Ishikawa (cell line): ENCODE results near the gene RALGPS2.

Experiments used
- CEBPB ChIP-seq: IDR thresholded peaks from 2 replicates; pipeline ENCODE4 v1.6.1; 2012
- CREB1 ChIP-seq: IDR thresholded peaks from 2 replicates; pipeline ENCODE4 v1.6.1; 2012; ENCODE audit warnings: low read depth
- EGR1 ChIP-seq: IDR thresholded peaks from 2 replicates; pipeline ENCODE4 v1.6.1; 2012
- EP300 ChIP-seq: IDR thresholded peaks from 2 replicates; pipeline ENCODE4 v1.6.1; 2012; ENCODE audit warnings: borderline replicate concordance
- FOXM1 ChIP-seq: IDR thresholded peaks from 2 replicates; pipeline ENCODE4 v1.6.1; 2012; ENCODE audit warnings: low read depth, borderline replicate concordance
- NFIC ChIP-seq: IDR thresholded peaks from 2 replicates; pipeline ENCODE4 v1.6.1; 2012
- RAD21 ChIP-seq: IDR thresholded peaks from 2 replicates; pipeline ENCODE4 v1.6.1; 2012; ENCODE audit warnings: low read depth
- TAF1 ChIP-seq: IDR thresholded peaks from 2 replicates; pipeline ENCODE4 v1.6.1; 2012; ENCODE audit warnings: low read depth, mild to moderate bottlenecking
- TCF12 ChIP-seq: IDR thresholded peaks from 2 replicates; pipeline ENCODE4 v1.6.1; 2012; ENCODE audit warnings: low read depth
- TEAD4 ChIP-seq: IDR thresholded peaks from 2 replicates; pipeline ENCODE4 v1.6.1; 2012
- YY1 ChIP-seq: IDR thresholded peaks from 2 replicates; pipeline ENCODE4 v1.6.1; 2012; ENCODE audit warnings: low read depth
- ZBTB7A ChIP-seq: IDR thresholded peaks from 2 replicates; pipeline ENCODE4 v1.6.1; 2012; ENCODE audit warnings: low read depth
- TF ChIP-seq, protein P1 (sequence below): IDR thresholded peaks from 2 replicates; pipeline ENCODE4 v1.6.1; 2012
- TF ChIP-seq, protein P2 (sequence below): IDR thresholded peaks from 2 replicates; pipeline ENCODE4 v1.6.1; 2012
- TF ChIP-seq, protein P3 (sequence below): IDR thresholded peaks from 2 replicates; pipeline ENCODE4 v1.6.1; 2012; ENCODE audit warnings: low read depth, mild to moderate bottlenecking

RALGPS2 gene, protein sequence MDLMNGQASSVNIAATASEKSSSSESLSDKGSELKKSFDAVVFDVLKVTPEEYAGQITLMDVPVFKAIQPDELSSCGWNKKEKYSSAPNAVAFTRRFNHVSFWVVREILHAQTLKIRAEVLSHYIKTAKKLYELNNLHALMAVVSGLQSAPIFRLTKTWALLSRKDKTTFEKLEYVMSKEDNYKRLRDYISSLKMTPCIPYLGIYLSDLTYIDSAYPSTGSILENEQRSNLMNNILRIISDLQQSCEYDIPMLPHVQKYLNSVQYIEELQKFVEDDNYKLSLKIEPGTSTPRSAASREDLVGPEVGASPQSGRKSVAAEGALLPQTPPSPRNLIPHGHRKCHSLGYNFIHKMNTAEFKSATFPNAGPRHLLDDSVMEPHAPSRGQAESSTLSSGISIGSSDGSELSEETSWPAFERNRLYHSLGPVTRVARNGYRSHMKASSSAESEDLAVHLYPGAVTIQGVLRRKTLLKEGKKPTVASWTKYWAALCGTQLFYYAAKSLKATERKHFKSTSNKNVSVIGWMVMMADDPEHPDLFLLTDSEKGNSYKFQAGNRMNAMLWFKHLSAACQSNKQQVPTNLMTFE

DNA sequence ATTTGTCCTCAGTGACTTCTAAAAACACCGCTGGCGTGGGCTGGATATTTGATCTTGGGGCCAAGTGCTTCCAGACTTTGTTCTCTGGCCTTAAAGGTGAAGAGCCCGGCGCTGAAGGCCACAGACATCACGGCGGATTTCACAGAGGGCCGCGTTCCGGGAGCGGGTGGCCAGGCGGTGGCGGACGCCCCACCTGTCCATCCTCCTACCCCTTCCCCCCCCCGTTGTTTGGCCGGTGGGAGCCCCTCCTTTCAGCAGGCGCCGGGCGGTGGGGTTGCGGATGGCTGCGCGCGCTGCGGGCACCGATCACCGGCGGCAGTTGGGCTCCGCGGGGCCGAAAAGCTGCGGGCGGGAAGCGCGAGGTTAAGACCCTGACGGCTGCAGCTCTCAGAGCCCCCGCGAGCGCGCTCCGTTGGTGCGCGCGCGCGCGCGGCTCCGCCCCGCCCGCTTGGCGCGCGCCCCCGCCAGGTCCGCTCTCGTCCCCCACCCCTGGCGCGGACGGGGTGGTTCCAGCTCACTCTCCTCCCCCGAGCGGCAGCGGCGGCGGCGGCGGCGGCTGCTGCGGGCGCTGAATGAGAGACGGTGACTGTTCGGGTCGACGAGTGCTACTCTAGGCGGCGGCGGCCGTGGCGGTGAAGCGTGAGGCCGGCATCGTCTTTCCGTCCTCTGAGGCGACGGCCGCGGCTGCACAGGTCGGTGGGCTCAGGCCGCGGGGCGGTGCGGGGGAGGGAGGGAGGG is at the start of gene RALGPS2:
Gene RALGPS2, plus strand, starts transcription at position 517 of the 738 bp plus-strand sequence. CDS start 51,521 bp downstream, outside the sequence.
- TF ChIP-seq CEBPB: no peak
- no peak for TF ChIP-seq CREB1
- TF ChIP-seq, protein P1, sequence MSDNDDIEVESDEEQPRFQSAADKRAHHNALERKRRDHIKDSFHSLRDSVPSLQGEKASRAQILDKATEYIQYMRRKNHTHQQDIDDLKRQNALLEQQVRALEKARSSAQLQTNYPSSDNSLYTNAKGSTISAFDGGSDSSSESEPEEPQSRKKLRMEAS: 0 out of 2 replicates have a peak, but pooled peaks have one; percentile 8
- TF ChIP-seq TAF1: 0 out of 2 replicates have a peak, but pooled peaks have one; percentile 50

DNA sequence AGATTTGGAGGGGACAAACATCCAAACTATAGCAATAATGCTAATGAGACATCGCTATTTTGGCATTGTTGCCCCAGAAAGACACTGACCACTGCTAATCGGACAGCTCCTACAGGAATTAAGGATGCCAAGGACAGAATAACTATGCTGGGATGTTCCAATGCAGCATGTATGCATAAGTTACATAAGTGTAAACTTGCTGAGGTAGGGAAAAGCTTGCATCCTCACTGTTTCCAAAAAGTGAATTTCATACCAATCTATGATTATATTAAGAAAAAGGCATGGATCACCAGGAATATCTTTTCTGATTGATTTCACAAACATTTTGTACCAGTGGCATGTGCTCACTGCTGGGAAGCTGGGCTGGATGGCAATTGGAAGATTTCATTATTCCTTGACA is 45.8 kb upstream of the RALGPS2 start:
- TF ChIP-seq, protein P2, sequence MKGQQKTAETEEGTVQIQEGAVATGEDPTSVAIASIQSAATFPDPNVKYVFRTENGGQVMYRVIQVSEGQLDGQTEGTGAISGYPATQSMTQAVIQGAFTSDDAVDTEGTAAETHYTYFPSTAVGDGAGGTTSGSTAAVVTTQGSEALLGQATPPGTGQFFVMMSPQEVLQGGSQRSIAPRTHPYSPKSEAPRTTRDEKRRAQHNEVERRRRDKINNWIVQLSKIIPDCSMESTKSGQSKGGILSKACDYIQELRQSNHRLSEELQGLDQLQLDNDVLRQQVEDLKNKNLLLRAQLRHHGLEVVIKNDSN: no peak
- no peak for TF ChIP-seq CREB1
- no peak for TF ChIP-seq EP300
- no peak for TF ChIP-seq RAD21
- no peak for TF ChIP-seq YY1

DNA sequence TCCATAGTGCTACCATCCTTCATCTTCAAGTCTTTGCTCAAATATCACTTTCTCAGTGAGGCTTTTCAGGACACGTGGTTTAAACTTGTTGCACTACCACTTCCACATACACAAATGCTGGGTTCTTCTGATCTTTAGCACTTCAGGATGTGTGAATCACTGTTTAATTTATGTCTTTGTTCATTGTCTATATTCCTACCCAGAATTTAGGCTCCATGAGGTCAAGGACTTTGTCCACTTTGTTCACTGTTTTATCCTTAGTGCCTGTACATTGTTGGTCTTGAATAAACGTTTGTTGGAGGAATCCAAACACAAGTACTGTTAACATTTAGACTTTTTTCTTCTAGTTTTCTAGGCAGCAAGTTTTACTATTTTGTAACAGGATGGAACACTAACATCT is 42.6 kb upstream of the RALGPS2 start:
- TF ChIP-seq, protein P1: no peak
- TF ChIP-seq TCF12 (no peak), CREB1 (no peak), TAF1 (no peak)

DNA sequence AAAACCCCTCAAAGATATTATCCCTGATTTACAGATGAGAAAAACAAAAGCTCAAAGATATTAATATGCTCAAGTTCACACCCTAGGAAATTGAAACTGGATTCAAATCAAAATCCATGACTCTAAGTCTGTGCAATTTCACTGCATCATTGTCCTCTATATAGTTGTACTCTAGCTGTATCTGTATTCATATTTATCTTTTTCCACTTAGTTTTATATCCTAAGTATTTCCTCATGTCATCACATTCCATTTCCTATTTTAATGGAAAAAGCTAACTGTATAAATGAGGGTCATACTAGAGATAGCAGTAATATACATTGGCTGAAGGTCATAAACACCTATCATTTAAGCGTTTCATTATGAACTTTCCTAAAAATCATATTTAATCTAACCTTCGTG is 42.2 kb upstream of the RALGPS2 start:
- TF ChIP-seq, protein P2: no peak
- TF ChIP-seq NFIC (no peak), ZBTB7A (no peak), FOXM1 (no peak), CREB1 (no peak)

DNA sequence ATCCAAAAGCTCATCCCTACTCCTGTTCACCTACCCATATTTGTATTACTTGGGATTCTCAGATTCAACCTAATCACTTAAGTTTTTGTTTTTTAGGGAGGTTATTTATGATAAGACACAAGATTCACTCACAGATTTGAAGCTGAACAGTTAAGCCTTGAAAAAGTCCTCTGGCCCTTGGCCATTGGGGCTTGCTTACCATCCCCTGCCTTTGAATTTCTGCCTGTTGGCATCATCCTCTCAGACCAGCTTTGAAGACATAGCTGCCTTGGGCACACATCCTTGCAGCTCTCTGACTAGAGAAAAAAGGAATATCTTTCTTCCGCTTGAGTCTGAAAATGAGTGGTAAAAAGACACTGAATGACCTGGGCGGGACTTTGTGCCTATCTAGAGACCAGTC is 41.8 kb upstream of the RALGPS2 start:
- TF ChIP-seq FOXM1: no peak
- TF ChIP-seq TAF1: no peak
- no peak for TF ChIP-seq EGR1
- no peak for TF ChIP-seq ZBTB7A
- TF ChIP-seq, protein P2: no peak
- TF ChIP-seq RAD21: no peak
- TF ChIP-seq, protein P1: no peak
- TF ChIP-seq TEAD4: no peak
- TF ChIP-seq TCF12: no peak
- no peak for TF ChIP-seq CEBPB
- no peak for TF ChIP-seq NFIC
- TF ChIP-seq YY1: no peak
- TF ChIP-seq, protein P3, sequence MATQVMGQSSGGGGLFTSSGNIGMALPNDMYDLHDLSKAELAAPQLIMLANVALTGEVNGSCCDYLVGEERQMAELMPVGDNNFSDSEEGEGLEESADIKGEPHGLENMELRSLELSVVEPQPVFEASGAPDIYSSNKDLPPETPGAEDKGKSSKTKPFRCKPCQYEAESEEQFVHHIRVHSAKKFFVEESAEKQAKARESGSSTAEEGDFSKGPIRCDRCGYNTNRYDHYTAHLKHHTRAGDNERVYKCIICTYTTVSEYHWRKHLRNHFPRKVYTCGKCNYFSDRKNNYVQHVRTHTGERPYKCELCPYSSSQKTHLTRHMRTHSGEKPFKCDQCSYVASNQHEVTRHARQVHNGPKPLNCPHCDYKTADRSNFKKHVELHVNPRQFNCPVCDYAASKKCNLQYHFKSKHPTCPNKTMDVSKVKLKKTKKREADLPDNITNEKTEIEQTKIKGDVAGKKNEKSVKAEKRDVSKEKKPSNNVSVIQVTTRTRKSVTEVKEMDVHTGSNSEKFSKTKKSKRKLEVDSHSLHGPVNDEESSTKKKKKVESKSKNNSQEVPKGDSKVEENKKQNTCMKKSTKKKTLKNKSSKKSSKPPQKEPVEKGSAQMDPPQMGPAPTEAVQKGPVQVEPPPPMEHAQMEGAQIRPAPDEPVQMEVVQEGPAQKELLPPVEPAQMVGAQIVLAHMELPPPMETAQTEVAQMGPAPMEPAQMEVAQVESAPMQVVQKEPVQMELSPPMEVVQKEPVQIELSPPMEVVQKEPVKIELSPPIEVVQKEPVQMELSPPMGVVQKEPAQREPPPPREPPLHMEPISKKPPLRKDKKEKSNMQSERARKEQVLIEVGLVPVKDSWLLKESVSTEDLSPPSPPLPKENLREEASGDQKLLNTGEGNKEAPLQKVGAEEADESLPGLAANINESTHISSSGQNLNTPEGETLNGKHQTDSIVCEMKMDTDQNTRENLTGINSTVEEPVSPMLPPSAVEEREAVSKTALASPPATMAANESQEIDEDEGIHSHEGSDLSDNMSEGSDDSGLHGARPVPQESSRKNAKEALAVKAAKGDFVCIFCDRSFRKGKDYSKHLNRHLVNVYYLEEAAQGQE: no peak
- TF ChIP-seq CREB1: no peak
- no peak for TF ChIP-seq EP300

DNA sequence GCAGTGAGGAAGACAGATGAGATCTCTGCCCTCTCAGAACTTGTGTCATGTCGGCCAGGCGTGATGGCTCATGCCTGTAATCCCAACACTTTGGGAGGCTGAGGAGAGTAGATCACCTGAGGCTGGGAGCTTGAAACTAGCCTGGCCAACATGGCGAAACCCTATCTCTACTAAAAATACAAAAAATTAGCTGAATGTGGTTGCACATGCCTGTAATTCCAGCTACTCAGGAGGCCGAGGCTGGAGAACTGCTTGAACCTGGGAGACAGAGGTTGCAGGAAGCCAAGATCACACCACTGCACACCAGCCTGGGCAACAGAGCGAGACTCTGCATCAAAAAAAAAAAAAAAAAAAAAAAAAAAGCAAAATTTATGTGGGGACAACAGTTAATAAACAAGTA is 40.9 kb upstream of the RALGPS2 start:
- TF ChIP-seq, protein P2: no peak
- TF ChIP-seq, protein P1: no peak
- TF ChIP-seq TEAD4 (peak; percentile 30; the same call in 1 of the 2 replicates), EGR1 (no peak)
